GM12801 (cell line): ENCODE results near the gene PYGB.

Experiments used
- CTCF ChIP-seq: IDR thresholded peaks from one replicate; pipeline ENCODE4 v1.5.1; 2011; ENCODE audit warnings: control low read depth; ENCODE audit not compliant: insufficient read length; ENCODE audit errors: extremely low read depth

The PYGB gene

GRCh38 chr20:25328954-25329498, 81.1 kb downstream of the PYGB start:
- no peak for TF ChIP-seq CTCF

- TF ChIP-seq CTCF, result no peak
These were observed 88.9 kb downstream of the PYGB start for GRCh38 chr20:25336561-25337422.

- TF ChIP-seq CTCF, result no peak
These were observed 90.5 kb downstream of the PYGB start for GRCh38 chr20:25338112-25339023.

GRCh38 chr20:25339608-25340007, 91.7 kb downstream of the PYGB start:
- no peak for TF ChIP-seq CTCF

- no peak for TF ChIP-seq CTCF
These were observed 92.5 kb downstream of the PYGB start for GRCh38 chr20:25340380-25340779.

- no peak for TF ChIP-seq CTCF
These were observed 94.1 kb downstream of the PYGB start for GRCh38 chr20:25341716-25342680.

GRCh38 chr20:25344634-25345033, 96.7 kb downstream of the PYGB start:
- TF ChIP-seq CTCF, result no peak
